ENCODE measurements around the gene PFDN6.
A peak's percentile ranks its signal among the peaks of the same experiment; 100 is the strongest.
"Not testable (repeated sequence)": the region's sequence is repeated elsewhere in the genome, so short reads cannot be mapped to it uniquely, and the experiment has no call there.

Gene PFDN6

GRCh38 chr6:33259032-33259431 is 30.4 kb upstream of the PFDN6 start:
- H3K4me3 ChIP-seq (ENCODE audit: low read length), result no peak overlapping the region
- no peaks in the 10 kb centered on the region for H3K4me1 ChIP-seq (ENCODE audit: control insufficient read depth, insufficient read depth, low read length)
- H3K27me3 ChIP-seq (ENCODE audit: control insufficient read depth, insufficient read depth, low read length), result no peaks in the 10 kb centered on the region
- H3K36me3 ChIP-seq (ENCODE audit: control insufficient read depth, insufficient read depth, low read length), result peaks cover 7% of the 10 kb centered on the region
- H3K9ac ChIP-seq (ENCODE audit: low read length), result no peak overlapping the region
- H3K9me3 ChIP-seq (ENCODE audit: control insufficient read depth, low read length), result no peaks in the 10 kb centered on the region

- not testable (repeated sequence) for H3K4me3 ChIP-seq (ENCODE audit: low read length); H3K9ac ChIP-seq (ENCODE audit: low read length); H3K9me3 ChIP-seq (ENCODE audit: control insufficient read depth, low read length); H3K4me1 ChIP-seq (ENCODE audit: control insufficient read depth, insufficient read depth, low read length); H3K27me3 ChIP-seq (ENCODE audit: control insufficient read depth, insufficient read depth, low read length)
- H3K36me3 ChIP-seq (ENCODE audit: control insufficient read depth, insufficient read depth, low read length), result peaks cover 22% of the 10 kb centered on the region
These were observed 26.9 kb upstream of the PFDN6 start for GRCh38 chr6:33262490-33262889.

GRCh38 chr6:33264015-33264414 is 25.4 kb upstream of the PFDN6 start:
- H3K27me3 ChIP-seq (ENCODE audit: control insufficient read depth, insufficient read depth, low read length), result no peaks in the 10 kb centered on the region
- no peak overlapping the region for H3K9ac ChIP-seq (ENCODE audit: low read length)
- no peaks in the 10 kb centered on the region for H3K4me1 ChIP-seq (ENCODE audit: control insufficient read depth, insufficient read depth, low read length)
- H3K36me3 ChIP-seq (ENCODE audit: control insufficient read depth, insufficient read depth, low read length), result peaks cover 29% of the 10 kb centered on the region
- no peak overlapping the region for H3K4me3 ChIP-seq (ENCODE audit: low read length)
- H3K9me3 ChIP-seq (ENCODE audit: control insufficient read depth, low read length), result no peaks in the 10 kb centered on the region

GRCh38 chr6:33271117-33271467 is 18.3 kb upstream of the PFDN6 start:
- Histone ChIP-seq H3K27me3 (ENCODE audit: control insufficient read depth, insufficient read depth, low read length) (no peaks in the 10 kb centered on the region), H3K4me3 (ENCODE audit: low read length) (peak overlapping the region; percentile 97), H3K9me3 (ENCODE audit: control insufficient read depth, low read length) (no peaks in the 10 kb centered on the region), H3K36me3 (ENCODE audit: control insufficient read depth, insufficient read depth, low read length) (peaks cover 17% of the 10 kb centered on the region), H3K9ac (ENCODE audit: low read length) (peak overlapping the region; percentile 99), H3K4me1 (ENCODE audit: control insufficient read depth, insufficient read depth, low read length) (peaks cover 35% of the 10 kb centered on the region)

GRCh38 chr6:33271468-33272274 is 17.7 kb upstream of the PFDN6 start, which contains the start of the genes RPS18 and VPS52:
Gene RPS18, plus strand, starts transcription at chr6:33272075. Its CDS starts 45 bp downstream, at chr6:33272120.
Gene VPS52, minus strand, starts transcription at chr6:33271876. Its CDS starts 201 bp downstream, at chr6:33271675.
- no peaks in the 10 kb centered on the region for H3K9me3 ChIP-seq (ENCODE audit: control insufficient read depth, low read length)
- peaks cover 41% of the 10 kb centered on the region for H3K4me1 ChIP-seq (ENCODE audit: control insufficient read depth, insufficient read depth, low read length)
- H3K9ac ChIP-seq (ENCODE audit: low read length), result peak within 1 kb of the TSS; percentile 99
- H3K27me3 ChIP-seq (ENCODE audit: control insufficient read depth, insufficient read depth, low read length), result no peaks in the 10 kb centered on the region
- peaks cover 21% of the 10 kb centered on the region for H3K36me3 ChIP-seq (ENCODE audit: control insufficient read depth, insufficient read depth, low read length)
- H3K4me3 ChIP-seq (ENCODE audit: low read length), result peak within 1 kb of the TSS; percentile 97

DNA sequence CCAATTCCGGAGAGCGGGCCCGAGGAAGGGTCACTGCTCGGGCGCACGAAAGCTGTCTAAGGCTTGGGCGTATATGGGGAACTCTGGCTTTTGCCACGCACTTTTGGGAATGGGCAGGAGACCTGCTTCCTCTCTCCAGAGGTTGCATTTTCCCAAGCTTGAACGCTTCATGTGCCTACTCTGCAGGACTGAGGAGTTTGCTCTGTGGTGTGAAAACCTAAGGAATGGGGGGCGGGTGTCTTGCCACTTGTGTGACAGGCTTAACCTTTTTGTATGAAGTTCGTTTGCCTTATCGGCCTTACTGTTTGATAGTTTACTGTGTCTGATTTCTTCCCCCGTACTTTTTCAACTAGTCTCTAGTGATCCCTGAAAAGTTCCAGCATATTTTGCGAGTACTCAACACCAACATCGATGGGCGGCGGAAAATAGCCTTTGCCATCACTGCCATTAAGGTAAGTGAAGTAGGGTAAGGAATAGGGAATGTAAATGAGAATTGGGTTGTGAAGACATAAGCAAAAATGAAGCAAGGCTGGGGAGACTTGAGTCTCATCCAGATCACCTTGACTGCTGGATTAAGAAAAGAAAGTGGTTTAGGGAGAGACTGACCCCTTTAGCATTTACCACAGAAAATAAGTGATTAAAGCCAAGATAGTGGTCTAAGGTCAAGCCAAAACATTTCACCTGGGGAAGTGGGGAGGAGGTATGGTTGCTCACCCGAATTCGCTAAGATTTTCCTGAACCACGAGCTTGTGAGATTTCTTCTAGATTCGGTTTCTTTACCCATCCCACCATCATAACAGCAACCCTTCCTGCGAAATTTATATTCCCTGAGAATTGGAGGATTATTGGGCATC is 16.9 kb upstream of the PFDN6 start:
- no peaks in the 10 kb centered on the region for H3K27me3 ChIP-seq (ENCODE audit: control insufficient read depth, insufficient read depth, low read length)
- peak overlapping the region; percentile 99 for H3K9ac ChIP-seq (ENCODE audit: low read length)
- peak overlapping the region; percentile 97 for H3K4me3 ChIP-seq (ENCODE audit: low read length)
- no peaks in the 10 kb centered on the region for H3K9me3 ChIP-seq (ENCODE audit: control insufficient read depth, low read length)
- H3K4me1 ChIP-seq (ENCODE audit: control insufficient read depth, insufficient read depth, low read length), result peaks cover 43% of the 10 kb centered on the region
- peaks cover 13% of the 10 kb centered on the region for H3K36me3 ChIP-seq (ENCODE audit: control insufficient read depth, insufficient read depth, low read length)

- Histone ChIP-seq H3K4me3 (ENCODE audit: low read length) (peak overlapping the region; percentile 97), H3K27me3 (ENCODE audit: control insufficient read depth, insufficient read depth, low read length) (no peaks in the 10 kb centered on the region), H3K9me3 (ENCODE audit: control insufficient read depth, low read length) (no peaks in the 10 kb centered on the region), H3K9ac (ENCODE audit: low read length) (peak overlapping the region; percentile 99), H3K36me3 (ENCODE audit: control insufficient read depth, insufficient read depth, low read length) (peaks cover 10% of the 10 kb centered on the region), H3K4me1 (ENCODE audit: control insufficient read depth, insufficient read depth, low read length) (peaks cover 51% of the 10 kb centered on the region)
These were observed 16.1 kb upstream of the PFDN6 start for GRCh38 chr6:33273129-33273923.

GRCh38 chr6:33273924-33274902 is 15.2 kb upstream of the PFDN6 start:
- Histone ChIP-seq H3K4me3 (ENCODE audit: low read length) (no peak overlapping the region), H3K4me1 (ENCODE audit: control insufficient read depth, insufficient read depth, low read length) (peaks cover 60% of the 10 kb centered on the region), H3K9ac (ENCODE audit: low read length) (peak overlapping the region; percentile 42), H3K27me3 (ENCODE audit: control insufficient read depth, insufficient read depth, low read length) (no peaks in the 10 kb centered on the region), H3K36me3 (ENCODE audit: control insufficient read depth, insufficient read depth, low read length) (peaks cover 6% of the 10 kb centered on the region), H3K9me3 (ENCODE audit: control insufficient read depth, low read length) (no peaks in the 10 kb centered on the region)

DNA sequence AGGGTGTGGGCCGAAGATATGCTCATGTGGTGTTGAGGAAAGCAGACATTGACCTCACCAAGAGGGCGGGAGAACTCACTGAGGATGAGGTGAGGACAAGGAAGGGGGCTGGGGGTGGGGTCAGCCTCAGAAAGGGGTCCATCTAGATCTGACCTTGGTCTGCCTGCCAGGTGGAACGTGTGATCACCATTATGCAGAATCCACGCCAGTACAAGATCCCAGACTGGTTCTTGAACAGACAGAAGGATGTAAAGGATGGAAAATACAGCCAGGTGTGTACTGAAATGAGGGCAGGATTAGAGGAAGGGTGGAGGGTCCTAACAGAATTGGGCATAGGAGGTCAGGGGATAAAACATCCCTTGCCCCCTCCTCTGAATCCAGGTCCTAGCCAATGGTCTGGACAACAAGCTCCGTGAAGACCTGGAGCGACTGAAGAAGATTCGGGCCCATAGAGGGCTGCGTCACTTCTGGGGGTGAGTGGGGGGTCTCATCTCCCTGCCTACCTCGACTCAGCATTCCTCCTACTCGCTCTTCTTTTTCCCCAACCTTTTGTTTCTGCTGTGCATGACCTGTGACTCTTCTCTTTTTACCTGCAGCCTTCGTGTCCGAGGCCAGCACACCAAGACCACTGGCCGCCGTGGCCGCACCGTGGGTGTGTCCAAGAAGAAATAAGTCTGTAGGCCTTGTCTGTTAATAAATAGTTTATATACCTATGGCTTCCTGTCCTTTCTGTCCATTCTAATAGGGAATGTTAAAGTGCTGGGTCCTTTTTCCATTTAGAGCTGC is 13.4 kb upstream of the PFDN6 start:
- Histone ChIP-seq H3K9ac (ENCODE audit: low read length) (peak overlapping the region; percentile 88), H3K4me3 (ENCODE audit: low read length) (peak overlapping the region; percentile 29), H3K4me1 (ENCODE audit: control insufficient read depth, insufficient read depth, low read length) (peaks cover 65% of the 10 kb centered on the region)
- not testable (repeated sequence) for H3K27me3 ChIP-seq (ENCODE audit: control insufficient read depth, insufficient read depth, low read length); H3K9me3 ChIP-seq (ENCODE audit: control insufficient read depth, low read length); H3K36me3 ChIP-seq (ENCODE audit: control insufficient read depth, insufficient read depth, low read length)

DNA sequence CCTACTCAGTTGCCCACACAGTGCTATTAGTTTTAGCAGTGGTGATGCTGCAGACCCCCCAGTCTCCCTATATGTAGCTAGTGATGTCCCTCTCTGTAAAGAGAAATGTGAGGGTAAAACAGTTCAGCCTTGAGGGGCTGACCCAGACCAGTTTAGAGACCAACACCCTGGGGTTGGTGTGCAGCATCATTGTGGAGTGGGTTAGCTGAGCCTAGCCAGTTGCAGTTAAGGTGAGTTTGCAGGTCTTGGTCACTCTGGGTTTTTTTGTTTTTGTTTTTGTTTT is 12.9 kb upstream of the PFDN6 start:
- Histone ChIP-seq H3K9ac (ENCODE audit: low read length) (peak overlapping the region; percentile 88), H3K4me1 (ENCODE audit: control insufficient read depth, insufficient read depth, low read length) (peaks cover 65% of the 10 kb centered on the region), H3K9me3 (ENCODE audit: control insufficient read depth, low read length) (no peaks in the 10 kb centered on the region), H3K36me3 (ENCODE audit: control insufficient read depth, insufficient read depth, low read length) (peaks cover 6% of the 10 kb centered on the region), H3K4me3 (ENCODE audit: low read length) (peak overlapping the region; percentile 29), H3K27me3 (ENCODE audit: control insufficient read depth, insufficient read depth, low read length) (no peaks in the 10 kb centered on the region)
